EL (cell line): ENCODE results near the gene NOL3.

Source experiments
- DNase-seq: peaks from one replicate; pipeline ENCODE4 v3.0.0-alpha.2; 2016

Gene NOL3

DNA sequence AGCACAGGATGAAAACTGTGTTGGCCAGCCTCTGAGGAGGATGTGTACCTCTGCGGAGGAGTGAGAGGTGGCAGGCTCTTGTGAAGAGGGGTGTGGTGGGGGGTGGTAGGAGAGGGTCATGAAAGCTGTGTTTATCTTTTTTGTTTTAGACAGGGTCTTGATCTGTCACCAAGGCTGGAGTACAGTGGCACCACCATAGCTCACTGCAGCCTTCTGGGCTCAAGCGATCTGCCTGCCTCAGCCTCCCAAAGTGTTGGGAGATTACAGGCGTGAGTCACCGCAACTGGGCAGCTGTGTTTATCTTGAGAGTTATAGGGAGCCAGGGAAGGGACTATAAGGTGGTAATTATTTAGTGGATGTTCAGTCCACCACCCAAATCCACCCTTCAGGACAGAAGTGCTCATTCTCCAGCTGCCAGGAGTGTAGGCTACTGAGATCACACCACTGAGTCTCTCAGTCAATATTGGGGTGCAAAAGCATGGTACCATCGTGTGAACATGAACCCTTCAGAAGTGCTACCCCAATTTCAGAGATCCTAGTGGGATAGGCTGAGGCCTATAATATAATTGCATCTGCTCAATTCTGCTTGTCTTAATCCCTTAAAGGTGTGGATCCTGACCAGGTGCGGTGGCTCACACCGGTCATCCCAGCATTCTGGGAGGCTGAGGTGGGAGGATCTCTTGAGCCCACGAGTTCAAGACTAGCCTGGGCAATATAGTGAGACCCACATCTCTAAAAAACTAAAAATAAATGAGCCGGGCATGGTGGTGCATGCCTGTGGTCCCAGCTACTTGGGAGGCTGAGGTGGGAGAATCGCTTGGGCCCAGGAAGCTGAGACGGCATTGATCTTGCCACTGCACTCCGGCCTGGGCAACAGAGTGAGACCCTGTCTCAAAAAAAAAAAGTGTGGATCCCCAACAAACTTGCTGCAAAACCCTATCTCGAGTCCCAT, 20.4 kb downstream of the NOL3 start:
- peak; percentile 45 for DNase-seq

DNA sequence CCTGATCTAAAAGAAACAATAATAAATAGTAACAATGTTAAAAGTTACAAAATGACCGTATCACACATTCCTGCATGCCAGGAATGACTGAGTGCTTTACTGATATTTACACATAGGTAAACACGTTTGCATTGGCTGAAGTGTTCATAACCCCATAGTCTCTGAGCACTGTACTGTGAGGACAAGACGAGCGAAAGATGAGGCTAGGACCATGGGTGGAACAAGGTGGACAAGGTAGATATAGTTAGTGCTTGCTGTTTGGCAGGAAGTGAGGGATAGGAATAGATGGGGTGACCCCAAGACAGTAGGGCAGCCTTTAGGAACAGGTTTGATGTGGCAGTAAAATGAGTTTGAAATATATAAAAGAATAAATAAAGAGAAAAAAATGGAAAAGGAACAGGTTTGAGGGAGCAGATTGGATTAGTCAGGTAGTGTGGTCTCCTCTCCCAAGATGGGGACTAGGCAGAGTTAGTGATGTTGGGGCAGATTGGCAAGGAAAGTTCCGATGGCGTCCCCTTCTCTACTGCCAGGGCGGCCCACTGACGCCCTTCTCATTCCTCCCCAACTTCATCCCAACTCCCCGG, 21.2 kb downstream of the NOL3 start:
- no peak for DNase-seq

DNA sequence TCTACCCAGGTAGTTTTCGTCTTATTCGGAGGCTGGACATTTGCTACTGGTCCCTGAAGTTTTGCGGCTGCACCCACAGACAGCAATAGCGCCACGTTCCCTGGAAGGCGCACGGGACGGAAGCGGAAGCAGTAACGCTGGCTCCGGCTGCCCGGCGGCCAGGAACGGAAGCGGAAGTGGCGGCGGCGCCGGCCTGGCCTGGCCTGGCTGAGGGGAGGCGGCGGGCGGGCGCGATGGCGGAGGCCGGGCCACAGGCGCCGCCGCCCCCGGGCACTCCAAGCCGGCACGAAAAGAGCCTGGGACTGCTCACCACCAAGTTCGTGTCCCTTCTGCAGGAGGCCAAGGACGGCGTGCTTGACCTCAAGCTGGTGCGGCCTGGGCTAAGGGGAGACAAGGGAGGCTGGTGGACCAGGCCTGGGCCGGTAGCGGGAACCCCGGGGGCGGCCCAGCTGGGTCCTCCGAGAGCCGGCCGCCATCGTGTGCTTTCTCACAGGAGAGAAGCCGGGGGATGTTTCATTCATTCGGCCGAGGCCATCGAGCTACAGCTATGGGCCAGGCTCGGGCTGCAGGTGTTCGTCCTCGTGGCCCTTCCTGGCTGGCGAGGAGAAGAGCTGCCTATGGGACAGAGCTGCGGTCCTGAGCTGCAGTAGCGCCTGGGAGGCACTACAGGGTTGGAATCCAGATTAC, 21.8 kb downstream of the NOL3 start, which contains the start of gene E2F4:
TSS of gene E2F4 (plus strand) at position 161 of the 687 bp plus-strand sequence. CDS start at position 234, 73 bp downstream.
- DNase-seq: peak; percentile 90

DNA sequence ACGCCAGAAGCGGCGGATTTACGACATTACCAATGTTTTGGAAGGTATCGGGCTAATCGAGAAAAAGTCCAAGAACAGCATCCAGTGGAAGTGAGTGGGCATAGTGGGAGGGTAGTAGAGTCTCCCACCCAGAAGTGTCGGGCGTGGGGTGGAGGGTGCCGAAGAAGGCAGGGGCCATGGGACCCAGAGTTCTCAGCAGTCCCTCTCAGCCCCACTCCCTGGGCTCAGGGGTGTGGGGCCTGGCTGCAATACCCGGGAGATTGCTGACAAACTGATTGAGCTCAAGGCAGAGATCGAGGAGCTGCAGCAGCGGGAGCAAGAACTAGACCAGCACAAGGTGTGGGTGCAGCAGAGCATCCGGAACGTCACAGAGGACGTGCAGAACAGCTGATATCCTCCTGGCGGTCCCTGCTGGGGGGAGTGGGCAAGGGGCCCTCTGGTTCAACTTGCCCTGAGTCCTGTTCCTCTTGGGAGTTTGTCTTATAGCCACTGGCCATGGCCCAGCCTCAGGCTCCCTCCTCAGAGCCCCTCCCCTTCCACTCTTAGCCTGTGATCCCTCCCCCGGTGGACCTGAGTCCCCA, 22.5 kb downstream of the NOL3 start:
- no peak for DNase-seq

DNA sequence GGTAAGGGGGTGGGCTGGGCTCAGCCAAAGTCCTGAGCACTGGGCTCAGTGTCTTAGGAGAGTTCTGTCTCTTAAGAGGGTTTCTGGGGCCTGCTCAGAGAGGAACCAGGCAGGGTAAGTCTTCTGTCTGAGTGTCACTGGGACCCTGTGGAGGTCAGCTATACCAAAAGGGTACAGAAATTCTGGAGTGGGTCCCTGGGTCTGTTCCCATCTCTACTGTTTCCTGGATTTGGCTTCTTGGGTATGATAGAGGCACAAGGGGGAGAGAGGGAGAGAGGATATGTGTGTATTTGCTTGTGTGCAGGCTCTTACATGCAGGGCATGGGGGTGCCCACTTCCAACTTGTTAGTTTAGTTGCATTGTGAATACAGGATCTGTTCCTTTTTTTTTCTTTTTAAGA, 23.2 kb downstream of the NOL3 start:
- no peak for DNase-seq

DNA sequence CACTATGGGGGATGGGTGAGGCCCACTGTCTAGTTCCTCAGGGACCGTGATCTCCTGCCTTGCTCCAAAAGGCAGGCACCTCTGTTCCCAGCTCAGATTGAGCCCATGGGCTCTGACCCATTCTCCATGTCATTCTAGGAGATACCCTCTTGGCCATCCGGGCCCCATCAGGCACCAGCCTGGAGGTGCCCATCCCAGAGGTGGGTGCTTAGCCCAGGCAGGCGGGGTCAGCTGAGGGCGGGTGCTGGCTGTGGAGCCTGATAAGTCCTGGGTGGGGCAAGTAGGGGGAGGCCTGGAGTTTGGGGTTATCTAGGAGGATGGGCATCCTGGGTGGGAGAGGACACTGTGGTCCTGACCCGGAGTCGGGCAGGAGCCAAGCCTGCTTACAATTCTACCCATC, 23.9 kb downstream of the NOL3 start:
- no peak for DNase-seq

DNA sequence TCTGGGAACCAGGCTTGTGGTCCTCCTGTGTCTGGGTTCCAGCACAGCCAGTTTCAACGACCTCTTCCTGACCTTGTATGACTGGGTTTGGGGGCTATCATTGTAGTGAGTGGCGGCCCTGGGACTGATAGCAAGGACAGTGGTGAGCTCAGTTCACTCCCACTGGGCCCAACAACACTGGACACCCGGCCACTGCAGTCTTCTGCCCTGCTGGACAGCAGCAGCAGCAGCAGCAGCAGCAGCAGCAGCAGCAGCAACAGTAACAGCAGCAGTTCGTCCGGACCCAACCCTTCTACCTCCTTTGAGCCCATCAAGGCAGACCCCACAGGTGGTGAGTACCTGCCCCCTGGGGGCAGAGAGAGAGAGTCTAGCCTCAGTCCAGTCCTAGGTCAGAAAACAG, 25.3 kb downstream of the NOL3 start:
- no peak for DNase-seq

DNA sequence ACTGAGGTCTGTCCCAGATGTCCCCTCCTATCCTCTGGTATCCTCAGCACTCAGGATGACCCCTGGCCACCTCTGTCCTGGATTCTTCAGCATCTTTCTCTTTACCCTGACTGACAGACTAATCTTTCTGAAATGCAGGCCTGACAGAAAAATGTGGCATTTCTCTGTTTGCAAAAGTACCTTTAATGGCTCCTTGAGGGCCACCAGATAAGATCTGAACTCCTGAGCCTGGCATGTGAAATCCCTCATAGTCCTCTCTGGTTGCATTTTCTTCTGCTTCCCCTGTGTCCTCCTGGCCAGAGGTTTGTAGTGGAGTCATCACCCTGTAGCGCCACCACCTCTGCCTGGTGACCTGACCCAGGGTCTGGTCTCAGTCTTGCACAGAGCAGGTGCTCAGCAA, 26.5 kb downstream of the NOL3 start:
- no peak for DNase-seq

DNA sequence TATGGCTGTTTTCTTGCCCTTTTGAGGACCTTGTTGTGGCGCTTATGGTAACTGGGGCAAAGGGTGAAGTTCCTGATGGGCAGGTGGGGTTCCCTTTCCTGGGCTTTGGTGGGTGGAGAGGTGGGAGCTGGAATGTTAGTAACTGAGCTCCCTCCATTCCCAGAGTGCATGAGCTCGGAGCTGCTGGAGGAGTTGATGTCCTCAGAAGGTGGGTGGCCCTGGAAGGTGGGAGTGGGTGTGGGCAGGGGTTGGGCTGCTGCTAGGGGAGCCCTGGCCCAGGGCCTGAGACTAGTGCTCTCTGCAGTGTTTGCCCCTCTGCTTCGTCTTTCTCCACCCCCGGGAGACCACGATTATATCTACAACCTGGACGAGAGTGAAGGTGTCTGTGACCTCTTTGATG, 27.4 kb downstream of the NOL3 start:
- no peak for DNase-seq

DNA sequence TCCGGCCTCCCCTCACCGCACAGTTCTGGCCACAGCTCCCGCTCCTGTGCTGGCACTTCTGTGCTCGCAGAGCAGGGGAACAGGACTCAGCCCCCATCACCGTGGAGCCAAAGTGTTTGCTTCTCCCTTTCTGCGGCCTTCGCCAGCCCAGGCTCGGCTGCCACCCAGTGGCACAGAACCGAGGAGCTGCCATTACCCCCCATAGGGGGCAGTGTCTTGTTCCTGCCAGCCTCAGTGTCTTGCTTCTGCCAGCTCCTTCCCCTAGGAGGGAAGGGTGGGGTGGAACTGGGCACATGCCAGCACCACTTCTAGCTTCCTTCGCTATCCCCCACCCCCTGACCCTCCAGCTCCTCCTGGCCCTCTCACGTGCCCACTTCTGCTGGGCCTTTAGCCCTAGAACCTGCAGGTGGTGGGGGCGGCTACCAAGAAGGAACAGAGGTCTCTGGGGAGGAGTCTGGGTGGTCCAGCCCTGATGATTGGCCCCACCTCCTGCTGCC, 27.9 kb downstream of the NOL3 start:
- DNase-seq: peak; percentile 26

DNA sequence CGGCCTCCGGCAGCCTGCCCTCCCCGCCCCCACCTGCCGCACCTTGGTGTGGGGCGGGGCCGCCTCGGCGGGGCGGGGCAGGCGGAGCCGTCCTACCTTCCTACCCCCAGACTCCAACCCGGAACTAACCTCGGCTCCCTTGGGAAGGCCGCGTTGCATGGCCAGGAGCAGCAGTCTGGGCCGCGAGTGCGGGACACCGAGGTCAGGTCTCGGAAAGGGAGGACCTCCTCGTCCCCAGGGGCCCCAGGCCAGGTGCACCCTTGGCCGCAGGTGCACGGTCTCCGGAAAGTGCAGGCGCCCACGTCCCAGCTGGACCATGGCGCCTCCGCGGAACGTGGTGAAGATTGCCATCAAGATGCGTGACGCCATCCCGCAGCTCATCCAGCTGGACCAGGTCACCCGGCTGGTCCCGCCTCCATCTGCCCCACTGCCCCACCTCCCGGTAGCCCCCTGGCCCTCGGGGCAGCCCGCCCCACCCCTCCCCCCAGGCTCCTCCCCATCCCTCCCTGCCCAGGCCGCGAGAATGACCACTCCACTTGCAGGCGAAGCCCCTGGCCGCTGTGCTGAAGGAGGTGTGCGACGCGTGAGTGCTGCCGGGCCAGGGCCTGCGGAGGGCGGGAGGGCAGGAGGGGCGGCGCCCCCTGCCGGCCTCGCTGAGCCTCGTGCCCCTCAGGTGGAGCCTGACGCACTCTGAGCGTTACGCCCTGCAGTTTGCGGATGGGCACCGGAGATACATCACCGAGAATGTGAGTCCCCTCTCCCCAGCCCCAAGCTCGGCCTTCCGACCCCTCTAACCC, 28.9 kb downstream of the NOL3 start, which contains the start of gene ELMO3:
TSS of gene ELMO3 (plus strand) at position 121 of the 797 bp plus-strand sequence. CDS start at position 317, 196 bp downstream.
- no peak for DNase-seq

DNA sequence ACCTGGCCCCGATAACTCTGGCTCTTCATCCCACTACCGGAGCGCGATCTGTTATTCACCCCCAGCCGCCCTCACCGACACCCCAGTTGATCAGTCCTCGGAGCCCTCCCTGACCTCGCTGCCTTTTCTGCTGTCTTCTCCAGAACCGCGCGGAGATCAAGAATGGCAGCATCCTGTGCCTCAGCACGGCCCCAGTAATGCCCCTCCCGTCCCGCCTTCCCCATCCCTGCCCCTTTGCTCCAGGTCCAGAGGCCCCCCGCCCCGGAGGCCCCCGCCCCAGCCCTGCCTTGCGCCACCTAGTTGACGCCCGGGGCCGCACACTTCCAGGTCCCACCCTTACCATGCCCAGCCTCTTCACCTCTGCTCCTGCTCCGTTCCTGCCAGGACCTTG, 29.5 kb downstream of the NOL3 start:
- DNase-seq: no peak

DNA sequence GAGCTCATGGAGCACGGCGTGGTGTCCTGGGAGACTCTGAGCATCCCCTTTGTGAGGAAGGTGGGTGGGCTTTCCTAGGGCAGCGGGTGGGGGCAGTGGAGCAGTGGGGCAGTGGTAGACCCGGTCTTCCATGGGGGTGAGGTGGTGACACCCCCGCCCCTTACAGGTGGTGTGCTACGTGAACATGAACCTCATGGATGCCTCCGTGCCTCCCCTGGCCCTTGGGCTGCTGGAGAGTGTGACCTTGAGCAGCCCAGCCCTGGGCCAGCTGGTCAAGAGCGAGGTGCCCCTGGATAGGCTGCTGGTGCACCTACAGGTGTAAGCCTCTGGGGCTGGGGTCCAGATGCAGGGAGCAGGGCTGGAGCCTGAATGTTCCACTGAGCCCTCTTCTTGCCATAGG, 30.2 kb downstream of the NOL3 start:
- DNase-seq: no peak

DNA sequence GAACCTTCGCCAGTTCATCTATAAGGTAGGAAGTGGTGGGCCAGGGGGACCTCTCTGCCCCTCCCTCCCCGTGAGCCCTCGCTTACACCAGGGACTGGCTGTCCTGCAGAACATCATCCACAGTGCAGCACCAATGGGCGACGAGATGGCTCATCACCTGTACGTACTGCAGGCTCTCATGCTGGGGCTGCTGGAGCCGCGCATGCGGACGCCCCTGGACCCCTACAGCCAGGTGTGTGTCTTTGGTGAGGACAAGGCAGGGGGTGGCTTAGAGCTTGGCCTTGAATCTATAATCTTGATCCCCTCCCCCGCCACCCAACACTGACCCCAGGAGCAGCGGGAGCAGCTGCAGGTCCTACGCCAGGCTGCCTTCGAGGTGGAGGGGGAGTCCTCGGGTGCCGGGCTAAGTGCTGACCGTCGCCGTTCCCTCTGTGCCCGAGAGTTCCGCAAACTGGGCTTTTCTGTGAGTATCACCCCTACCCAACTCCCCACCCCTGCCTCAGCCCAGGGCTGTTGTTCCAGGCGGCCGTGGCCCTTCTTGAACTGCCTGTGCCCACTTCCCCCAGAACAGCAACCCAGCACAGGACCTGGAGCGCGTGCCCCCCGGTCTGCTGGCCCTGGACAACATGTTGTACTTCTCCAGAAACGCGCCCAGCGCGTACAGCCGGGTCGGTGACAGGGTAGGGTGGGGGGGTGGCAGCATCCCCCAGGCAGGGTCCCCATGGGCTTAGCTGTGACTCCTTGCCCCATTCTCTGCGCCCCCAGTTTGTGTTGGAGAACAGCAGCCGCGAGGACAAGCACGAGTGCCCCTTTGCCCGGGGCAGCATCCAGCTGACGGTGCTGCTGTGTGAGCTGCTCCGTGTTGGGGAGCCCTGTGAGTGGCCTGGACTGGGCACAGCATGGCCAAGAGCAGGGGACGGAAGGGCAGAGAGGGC, 31.3 kb downstream of the NOL3 start:
- no peak for DNase-seq

DNA sequence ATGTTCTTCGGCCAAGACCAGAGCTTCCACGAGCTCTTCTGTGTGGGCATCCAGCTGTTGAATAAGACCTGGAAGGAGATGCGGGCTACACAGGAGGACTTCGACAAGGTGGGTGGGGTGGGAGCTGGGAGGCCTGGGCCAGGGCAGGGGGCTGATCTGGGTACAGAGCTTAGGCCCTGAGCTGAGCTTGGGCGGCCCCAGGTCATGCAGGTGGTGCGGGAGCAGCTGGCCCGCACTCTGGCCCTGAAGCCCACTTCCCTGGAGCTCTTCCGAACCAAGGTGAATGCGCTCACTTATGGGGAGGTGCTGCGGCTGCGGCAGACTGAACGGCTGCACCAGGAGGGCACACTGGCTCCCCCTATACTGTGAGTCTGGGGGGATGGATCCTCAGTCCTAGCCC, 32.1 kb downstream of the NOL3 start:
- no peak for DNase-seq

DNA sequence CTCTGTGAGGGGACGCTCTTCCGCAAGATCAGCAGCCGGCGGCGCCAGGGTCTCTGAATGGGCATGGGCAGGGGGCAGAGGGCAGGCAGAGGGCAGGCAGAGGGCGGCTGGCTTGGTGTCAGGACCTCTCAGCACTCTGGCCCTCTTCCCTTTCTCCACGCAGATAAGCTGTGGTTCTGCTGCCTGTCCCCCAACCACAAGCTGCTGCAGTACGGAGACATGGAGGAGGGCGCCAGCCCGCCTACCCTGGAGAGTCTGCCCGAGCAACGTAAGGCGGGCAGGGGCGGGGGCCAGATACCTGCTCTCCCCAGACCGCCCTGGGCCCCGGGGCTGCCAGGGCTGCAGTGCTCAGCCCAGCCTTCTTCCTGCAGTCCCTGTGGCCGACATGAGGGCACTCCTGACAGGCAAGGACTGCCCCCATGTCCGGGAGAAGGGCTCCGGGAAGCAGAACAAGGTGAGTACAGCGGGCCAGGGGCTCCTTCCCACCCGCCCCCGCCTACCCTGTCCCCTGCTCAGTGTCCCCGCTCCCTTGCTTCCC, 32.7 kb downstream of the NOL3 start:
- DNase-seq: no peak

DNA sequence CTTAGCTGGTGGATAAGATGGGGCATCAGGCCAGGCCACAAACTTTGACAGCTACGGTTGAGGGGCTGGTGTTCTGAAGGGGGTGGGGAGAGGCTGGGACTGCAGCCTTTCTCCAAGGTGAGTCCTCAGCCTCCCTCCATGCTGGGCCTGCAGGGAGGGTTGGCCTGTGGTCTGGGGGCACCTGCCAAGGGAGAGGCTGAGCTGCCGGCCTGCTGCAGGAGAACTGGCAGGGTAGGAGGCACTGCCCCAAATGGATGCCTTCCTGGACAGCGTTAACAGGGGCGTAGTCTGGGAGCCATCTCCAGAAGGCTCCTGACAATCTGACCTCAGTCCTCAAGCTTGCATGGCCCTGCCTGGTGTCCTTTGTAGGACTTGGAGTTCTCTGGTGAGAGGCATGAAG, 33.7 kb downstream of the NOL3 start:
- DNase-seq: no peak

DNA sequence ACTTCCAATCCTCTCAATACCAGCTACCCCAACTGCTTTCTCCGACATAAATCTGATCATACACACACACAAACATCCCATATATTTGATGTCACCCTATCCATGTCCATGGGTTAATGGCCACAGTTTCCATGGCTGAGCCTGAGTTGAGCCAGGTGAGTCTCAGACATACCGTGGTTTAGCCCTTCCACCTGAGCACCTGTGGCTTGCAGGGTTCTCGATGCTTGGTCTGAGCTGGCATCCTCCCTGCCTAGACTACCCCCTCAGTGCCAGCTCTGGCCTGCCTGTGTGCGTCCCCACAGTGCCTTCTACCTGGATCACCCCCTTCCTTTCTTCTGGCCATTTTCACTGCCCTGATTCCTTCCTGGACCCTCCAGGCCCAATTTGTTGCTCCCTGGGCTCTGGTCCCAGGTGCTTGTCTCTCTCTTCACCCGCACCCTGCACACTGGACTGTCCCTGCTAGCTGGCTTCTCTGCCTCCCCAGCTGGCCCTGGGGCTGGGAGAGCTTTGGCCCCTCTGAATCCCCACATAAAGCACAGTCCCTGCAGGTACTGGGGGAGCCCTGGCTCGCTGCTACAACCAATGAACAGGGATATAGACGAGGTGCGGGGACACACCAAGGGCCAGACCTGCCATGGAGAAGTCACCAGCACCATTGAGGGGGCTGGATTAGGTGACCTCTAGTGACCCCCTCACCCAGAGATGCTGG, 35.9 kb downstream of the NOL3 start:
- no peak for DNase-seq

DNA sequence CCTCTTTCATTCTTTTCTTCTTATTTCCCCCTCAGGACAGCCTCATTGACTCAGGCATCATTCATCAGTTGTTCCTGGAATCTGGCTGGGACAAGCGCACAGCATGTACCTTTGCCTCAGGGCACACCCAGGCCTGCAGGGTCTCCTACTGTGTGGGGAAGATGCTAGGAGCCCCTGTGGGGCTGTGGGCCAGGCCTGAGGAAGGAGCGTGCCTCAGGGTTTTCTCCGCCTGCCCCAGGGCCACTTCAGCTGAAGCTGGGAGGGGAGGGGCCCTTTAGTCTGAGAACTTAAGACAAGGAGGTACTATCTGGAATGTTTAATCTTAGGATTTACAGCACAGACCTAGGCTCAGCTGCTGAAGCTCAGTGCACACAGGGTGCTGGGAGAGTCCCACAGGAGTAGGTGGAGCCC, 36.5 kb downstream of the NOL3 start:
- peak; percentile 57 for DNase-seq
